DOHH2 (cell line): ENCODE results near the gene AMT.

ENCODE experiments used
- EZH2phosphoT487 ChIP-seq: fragments of 200-600 bp; sonication (generic); IDR thresholded peaks from 2 replicates; pipeline ENCODE4 v1.6.1; 2017; ENCODE audit warnings: borderline replicate concordance, mild to moderate bottlenecking, antibody characterized with exemption, low read length, moderate library complexity, mixed read lengths
- TF ChIP-seq, protein P1 (sequence below): fragments of 200-600 bp; sonication (generic); IDR thresholded peaks from one replicate; pipeline ENCODE4 v1.5.1; 2014; ENCODE audit warnings: antibody characterized with exemption, mild to moderate bottlenecking, low read depth, low read length; ENCODE audit not compliant: poor library complexity, severe bottlenecking

DNA sequence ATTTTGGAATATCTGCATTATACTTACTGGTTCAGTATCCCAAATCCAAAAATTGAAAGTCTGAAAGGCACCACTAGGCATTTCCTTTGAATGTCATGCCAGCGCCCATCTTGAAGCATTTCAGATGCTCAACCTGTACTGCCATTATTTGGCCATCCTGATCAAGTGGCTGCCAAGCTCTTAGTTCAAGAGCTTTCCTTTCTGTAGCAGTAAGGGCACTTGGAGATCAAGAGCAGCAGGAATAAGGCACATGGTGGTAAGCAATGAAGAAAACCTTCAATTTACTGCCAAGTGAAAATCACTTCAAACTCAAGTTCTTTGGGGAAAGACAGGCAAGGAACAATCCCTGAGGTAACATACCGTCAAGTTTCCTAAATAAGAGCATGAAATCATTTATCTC is 20.5 kb downstream of the AMT start:
- TF ChIP-seq, protein P1, sequence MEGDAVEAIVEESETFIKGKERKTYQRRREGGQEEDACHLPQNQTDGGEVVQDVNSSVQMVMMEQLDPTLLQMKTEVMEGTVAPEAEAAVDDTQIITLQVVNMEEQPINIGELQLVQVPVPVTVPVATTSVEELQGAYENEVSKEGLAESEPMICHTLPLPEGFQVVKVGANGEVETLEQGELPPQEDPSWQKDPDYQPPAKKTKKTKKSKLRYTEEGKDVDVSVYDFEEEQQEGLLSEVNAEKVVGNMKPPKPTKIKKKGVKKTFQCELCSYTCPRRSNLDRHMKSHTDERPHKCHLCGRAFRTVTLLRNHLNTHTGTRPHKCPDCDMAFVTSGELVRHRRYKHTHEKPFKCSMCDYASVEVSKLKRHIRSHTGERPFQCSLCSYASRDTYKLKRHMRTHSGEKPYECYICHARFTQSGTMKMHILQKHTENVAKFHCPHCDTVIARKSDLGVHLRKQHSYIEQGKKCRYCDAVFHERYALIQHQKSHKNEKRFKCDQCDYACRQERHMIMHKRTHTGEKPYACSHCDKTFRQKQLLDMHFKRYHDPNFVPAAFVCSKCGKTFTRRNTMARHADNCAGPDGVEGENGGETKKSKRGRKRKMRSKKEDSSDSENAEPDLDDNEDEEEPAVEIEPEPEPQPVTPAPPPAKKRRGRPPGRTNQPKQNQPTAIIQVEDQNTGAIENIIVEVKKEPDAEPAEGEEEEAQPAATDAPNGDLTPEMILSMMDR: no peak
- no peak for TF ChIP-seq EZH2phosphoT487
